ENCODE results near the gene TUBB6.

The TUBB6 gene

DNA sequence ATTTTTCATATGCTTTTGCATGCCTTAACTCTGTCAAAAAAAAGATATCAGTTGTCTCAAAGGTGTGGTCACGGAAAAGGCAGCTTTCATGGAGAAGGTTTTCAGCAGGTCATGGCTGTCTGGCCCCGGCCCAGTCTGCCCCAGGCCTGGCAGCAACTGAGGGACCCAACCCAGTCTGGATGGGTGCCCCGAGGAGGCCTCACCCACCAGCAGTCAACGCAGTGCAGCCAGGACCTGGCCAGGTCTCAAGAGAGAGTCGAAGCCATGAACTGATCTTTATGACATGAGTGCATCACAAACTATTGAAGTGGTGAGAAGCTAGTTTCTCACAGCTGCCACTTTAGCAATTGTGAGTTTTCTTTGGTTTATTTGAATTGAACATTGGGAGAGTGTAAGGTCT lies 7.9 kb downstream of the TUBB6 start:
- DNase-seq = no peak

DNA sequence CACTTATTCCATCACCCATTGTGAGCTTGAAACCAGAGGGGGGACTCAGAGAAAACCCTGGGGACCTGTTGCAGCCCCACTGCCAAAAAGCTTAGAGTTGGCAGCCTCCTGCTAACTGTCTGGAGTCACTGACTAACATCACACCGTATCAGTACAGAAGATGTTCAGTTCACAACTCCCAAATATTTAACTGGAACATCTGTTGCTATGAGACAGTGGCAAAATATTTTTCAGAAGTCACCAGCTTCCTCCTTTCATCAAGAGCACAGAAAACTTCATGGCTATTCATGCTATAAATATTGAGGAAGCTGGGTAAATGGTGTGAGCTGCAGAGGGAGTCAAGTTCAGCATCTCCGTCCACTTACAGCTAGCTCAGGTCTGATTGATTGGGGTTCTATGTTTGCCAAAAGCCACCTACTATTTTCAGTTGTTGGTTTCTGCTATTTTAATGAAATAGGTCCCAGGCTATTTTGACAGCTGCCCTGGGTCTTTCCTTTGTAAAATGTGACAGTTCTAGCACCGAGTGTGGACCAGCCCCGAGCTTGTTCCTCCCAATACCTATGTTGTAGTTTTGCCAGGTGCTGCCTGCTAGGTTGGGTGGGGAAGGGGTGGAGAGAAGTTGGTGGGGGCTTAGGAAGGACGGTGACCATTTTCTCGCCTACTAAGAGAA lies 9.8 kb downstream of the TUBB6 start:
- DNase-seq = no peak

DNA sequence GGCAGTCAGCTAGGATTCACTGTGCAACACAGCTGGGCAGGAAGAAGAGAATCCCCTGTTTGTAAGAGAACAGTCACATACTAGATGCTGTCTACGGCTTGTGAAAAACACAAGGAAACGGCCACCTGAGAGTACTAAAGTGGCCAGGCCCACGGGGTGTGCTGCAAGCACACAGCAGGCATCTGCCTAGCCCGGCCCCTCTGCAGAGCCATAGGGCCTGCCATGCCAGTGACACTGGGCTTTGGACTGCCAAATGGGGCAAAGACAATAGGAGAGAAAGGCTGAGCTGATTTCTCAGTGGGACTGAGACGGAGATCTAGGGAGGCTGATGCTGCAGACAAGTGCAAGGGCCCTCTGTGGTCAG lies 10.3 kb downstream of the TUBB6 start:
- DNase-seq = peak; percentile 48

DNA sequence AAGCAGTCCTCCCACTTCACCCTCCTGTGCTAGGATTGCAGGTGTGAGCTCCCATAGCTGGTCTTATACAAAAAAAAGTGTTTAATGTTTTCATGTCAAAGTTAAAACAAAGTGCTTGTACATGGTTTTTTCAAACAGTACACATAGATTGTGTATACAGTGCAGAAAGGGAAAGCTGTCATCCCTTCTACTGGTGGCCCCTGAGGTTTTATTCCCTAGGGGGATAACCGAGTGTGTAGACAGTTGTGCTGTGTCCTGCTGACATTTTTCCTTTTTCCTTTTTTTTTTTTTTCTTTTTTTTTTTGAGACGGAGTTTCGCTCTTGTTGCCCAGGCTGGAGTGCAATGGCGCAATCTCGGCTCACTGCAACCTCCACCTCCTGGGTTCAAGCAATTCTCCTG lies 10.8 kb downstream of the TUBB6 start:
- no peak for DNase-seq

GRCh38 chr18:12321333-12321732 lies 13.3 kb downstream of the TUBB6 start:
- DNase-seq = no peak

GRCh38 chr18:12324991-12325725 lies 17.1 kb downstream of the TUBB6 start:
- no peak for DNase-seq

DNA sequence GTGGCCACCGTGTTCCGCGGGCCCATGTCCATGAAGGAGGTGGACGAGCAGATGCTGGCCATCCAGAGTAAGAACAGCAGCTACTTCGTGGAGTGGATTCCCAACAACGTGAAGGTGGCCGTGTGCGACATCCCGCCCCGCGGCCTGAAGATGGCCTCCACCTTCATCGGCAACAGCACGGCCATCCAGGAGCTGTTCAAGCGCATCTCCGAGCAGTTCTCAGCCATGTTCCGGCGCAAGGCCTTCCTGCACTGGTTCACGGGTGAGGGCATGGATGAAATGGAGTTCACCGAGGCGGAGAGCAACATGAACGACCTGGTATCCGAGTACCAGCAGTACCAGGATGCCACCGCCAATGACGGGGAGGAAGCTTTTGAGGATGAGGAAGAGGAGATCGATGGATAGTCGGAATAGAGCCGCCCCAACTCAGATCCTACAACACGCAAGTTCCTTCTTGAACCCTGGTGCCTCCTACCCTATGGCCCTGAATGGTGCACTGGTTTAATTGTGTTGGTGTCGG lies 17.7 kb downstream of the TUBB6 start:
- peak; percentile 53 for DNase-seq

- peak; percentile 17 for DNase-seq
Measured at GRCh38 chr18:12326711-12327460, 18.8 kb downstream of the TUBB6 start.

GRCh38 chr18:12327510-12328178 lies 19.6 kb downstream of the TUBB6 start:
- peak; percentile 87 for DNase-seq

GRCh38 chr18:12328179-12328823 lies 20.3 kb downstream of the TUBB6 start:
- DNase-seq = peak; percentile 51

GRCh38 chr18:12329125-12329698 lies 21.2 kb downstream of the TUBB6 start:
- DNase-seq = peak; percentile 42

- peak; percentile 1 for DNase-seq
Measured at GRCh38 chr18:12330766-12331165, 22.7 kb downstream of the TUBB6 start.

GRCh38 chr18:12333506-12334290 lies 25.7 kb downstream of the TUBB6 start:
- peak; percentile 49 for DNase-seq

DNA sequence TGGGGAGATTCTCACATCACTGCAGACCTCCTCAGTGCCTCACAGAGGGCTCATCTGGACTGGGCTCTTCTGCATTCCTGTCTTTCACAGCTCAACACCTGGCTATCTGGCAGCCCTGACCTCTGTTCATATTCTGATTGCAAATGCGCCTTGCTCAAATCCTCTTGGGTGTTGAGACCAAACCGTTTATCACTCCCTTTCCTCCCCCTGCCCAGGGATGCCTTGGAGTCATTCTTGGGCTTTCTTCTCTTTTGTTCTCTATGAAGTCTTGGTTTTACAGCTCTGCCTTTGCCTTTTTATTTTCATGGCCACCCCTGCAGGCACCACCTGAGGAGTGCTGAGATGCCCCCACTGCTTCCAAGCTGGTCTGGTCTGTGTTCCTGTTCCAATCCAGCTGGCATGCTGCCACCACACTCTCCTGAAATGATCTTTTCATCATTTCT lies 26.3 kb downstream of the TUBB6 start:
- peak; percentile 33 for DNase-seq

GRCh38 chr18:12334863-12335262 lies 26.8 kb downstream of the TUBB6 start:
- DNase-seq = peak; percentile 15

DNA sequence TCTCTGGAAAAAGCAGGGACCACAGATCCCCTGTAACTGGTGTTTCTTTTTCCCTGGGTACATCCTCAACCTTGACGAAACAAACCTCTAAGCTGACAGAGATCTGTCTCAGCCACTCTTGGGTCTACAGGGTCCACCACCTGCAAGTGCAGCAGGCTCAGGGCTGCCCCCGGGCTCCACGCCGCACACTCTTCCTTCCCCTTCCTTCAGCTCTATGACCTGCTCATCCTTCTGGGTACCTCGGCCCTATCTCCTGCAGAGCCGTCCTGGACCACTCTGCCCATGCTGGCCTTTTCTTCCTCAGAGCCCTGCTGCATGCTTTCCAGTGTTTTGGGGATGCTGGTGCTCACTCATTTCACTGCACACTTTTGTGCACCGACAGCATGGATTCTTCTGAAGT lies 27.5 kb downstream of the TUBB6 start:
- no peak for DNase-seq

- no peak for DNase-seq
Measured at GRCh38 chr18:12336171-12336613, 28.2 kb downstream of the TUBB6 start.

DNA sequence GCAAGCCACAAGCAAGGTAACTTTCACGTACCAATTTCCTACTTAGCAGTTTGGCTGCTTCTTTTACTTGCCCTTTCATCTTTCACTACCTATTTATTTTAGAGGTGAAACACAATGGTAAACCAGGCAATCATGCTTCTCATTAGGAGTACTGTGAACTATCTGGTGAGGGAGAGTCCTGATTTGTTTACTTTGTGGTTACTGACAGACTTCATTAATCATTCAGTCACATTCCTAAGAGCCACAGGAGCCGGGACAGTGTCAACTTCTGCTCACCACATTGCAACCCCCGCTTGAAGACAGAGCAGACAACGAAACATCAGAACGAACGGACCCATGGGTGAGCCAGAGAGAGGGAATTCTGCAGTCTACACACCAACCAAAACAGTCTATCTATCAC lies 28.8 kb downstream of the TUBB6 start:
- DNase-seq = no peak

DNA sequence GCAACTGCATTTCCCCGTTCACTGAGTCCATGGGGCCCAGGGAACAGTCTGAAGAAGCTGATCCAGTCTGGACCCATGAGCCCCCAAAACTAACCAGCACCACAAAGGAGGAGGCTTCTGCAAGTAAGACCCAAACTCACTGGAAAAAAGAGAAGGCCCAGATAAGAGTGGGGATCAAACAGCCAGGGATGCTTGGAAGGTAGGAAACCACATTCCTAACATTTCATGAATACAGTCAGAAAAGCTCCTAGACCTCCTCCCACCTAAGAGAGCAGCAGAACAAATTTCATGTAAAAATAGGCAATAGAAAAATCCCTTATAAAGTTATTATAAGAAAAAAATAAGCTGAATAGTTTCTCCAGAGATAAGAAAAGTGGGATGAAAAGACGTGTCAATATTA lies 30.3 kb downstream of the TUBB6 start:
- DNase-seq = no peak

GRCh38 chr18:12340945-12341660 lies 33.1 kb downstream of the TUBB6 start:
- DNase-seq = no peak

GRCh38 chr18:12342661-12343060 lies 34.6 kb downstream of the TUBB6 start:
- no peak for DNase-seq

All from activated CD8-positive, alpha-beta memory T cell treated with anti-CD3 and anti-CD28 coated beads for 24 hours (primary cell).